IMR-90 (cell line): Measurements from ENCODE around the gene UBASH3A. TPM values are rescaled to one million over a fixed set of nuclear protein-coding genes. Genes with fewer than 3 reads are reported as not detected.

Source experiments
- ATAC-seq: fragments of 200-7000 bp; cut with Tn5 transposase; 2 replicates; pipeline ENCODE4 v1.9.1; 2020; ENCODE audit warnings: low read depth, mild to moderate bottlenecking, moderate library complexity
- BruUV-seq: library from RNA; stranded (reverse); fragments of 400-500 nt; replicated peaks from 2 replicates; lab custom pipeline; 2021; lab: Mats Ljungman, UMichigan
- CTCF ChIA-PET: fragments of 300-600 bp; formaldehyde crosslinking; extraction: SDS; loops from one replicate; lab custom pipeline; 2021; ENCODE audit warnings: antibody characterized with exemption; lab: Yijun Ruan, JAX
- POLR2A ChIA-PET: fragments of 300-600 bp; sonication (Branson Sonifier 250); formaldehyde crosslinking; loops from one replicate; lab custom pipeline; 2022; ENCODE audit warnings: antibody characterized with exemption; ENCODE audit not compliant: unreplicated experiment; lab: Charles Lee
- DNase-seq: peaks from one replicate; pipeline ENCODE4 v3.0.0; 2013
- H2AFZ ChIP-seq: replicated peaks from 2 replicates; pipeline ENCODE3; 2013; ENCODE audit warnings: low read length, mild to moderate bottlenecking; ENCODE audit not compliant: poor library complexity
- H2AK5ac ChIP-seq: 2 replicates; pipeline ENCODE4 v1.6.1; 2013; ENCODE audit warnings: low read depth, low read length, inconsistent platforms
- H2AK9ac ChIP-seq: replicated peaks from 2 replicates; pipeline ENCODE3; 2013; ENCODE audit warnings: mild to moderate bottlenecking, low read depth, low read length, moderate library complexity; ENCODE audit not compliant: poor library complexity
- H2BK120ac ChIP-seq: 2 replicates; pipeline ENCODE4 v1.6.1; 2013; ENCODE audit warnings: low read depth, low read length, inconsistent platforms
- H2BK15ac ChIP-seq: 3 replicates; pipeline ENCODE4 v1.6.1; 2013; ENCODE audit warnings: low read depth, low read length, inconsistent platforms
- H2BK20ac ChIP-seq: 2 replicates; pipeline ENCODE4 v1.6.1; 2013; ENCODE audit warnings: low read depth, mild to moderate bottlenecking, inconsistent platforms, low read length, moderate library complexity
- H2BK5ac ChIP-seq: 2 replicates; pipeline ENCODE4 v1.6.1; 2013; ENCODE audit warnings: mild to moderate bottlenecking, low read depth, low read length, inconsistent platforms; ENCODE audit not compliant: poor library complexity, severe bottlenecking
- H3K14ac ChIP-seq: replicated peaks from 2 replicates; pipeline ENCODE4 v1.6.1; 2013; ENCODE audit warnings: low read depth, low read length, inconsistent platforms
- H3K18ac ChIP-seq: 2 replicates; pipeline ENCODE4 v1.6.1; 2013; ENCODE audit warnings: low read depth, low read length, control low read depth
- H3K23ac ChIP-seq: 2 replicates; pipeline ENCODE4 v1.6.1; 2013; ENCODE audit warnings: low read depth, low read length, inconsistent platforms
- H3K27ac ChIP-seq: 2 replicates; pipeline ENCODE4 v1.5.1; 2013; ENCODE audit warnings: mild to moderate bottlenecking, control low read depth, low read length; ENCODE audit not compliant: insufficient read depth
- H3K27me3 ChIP-seq: 2 replicates; pipeline ENCODE4 v1.6.1; 2013; ENCODE audit warnings: low read length; ENCODE audit not compliant: control insufficient read depth, insufficient read depth
- H3K36me3 ChIP-seq: 2 replicates; pipeline ENCODE4 v1.6.1; 2013; ENCODE audit warnings: low read length, mixed read lengths; ENCODE audit not compliant: control insufficient read depth, insufficient read depth
- H3K4ac ChIP-seq: 2 replicates; pipeline ENCODE4 v1.6.1; 2013; ENCODE audit warnings: low read depth, low read length, inconsistent platforms
- H3K4me1 ChIP-seq: 2 replicates; pipeline ENCODE4 v1.6.1; 2013; ENCODE audit warnings: low read length, mixed read lengths; ENCODE audit not compliant: control insufficient read depth, insufficient read depth
- H3K4me2 ChIP-seq: 2 replicates; pipeline ENCODE4 v1.6.1; 2013; ENCODE audit warnings: low read depth, mild to moderate bottlenecking, control low read depth, low read length, moderate library complexity
- H3K4me3 ChIP-seq: 2 replicates; pipeline ENCODE4 v1.5.1; 2013; ENCODE audit warnings: low read depth, mild to moderate bottlenecking, control low read depth, low read length, moderate library complexity; ENCODE audit not compliant: insufficient read depth
- H3K56ac ChIP-seq: 2 replicates; pipeline ENCODE4 v1.6.1; 2013; ENCODE audit warnings: low read length, inconsistent platforms; ENCODE audit not compliant: insufficient read depth; ENCODE audit errors: extremely low read depth
- H3K79me1 ChIP-seq, 2 experiments: 2 replicates each; pipeline ENCODE4 v1.6.1; 2013; ENCODE audit warnings: low read length in 2 of 2, inconsistent platforms in 1 of 2, low read depth in 1 of 2
- H3K9ac ChIP-seq: 2 replicates; pipeline ENCODE4 v1.6.1; 2013; ENCODE audit warnings: low read depth, low read length, control low read depth
- H3K9me1 ChIP-seq: 2 replicates; pipeline ENCODE4 v1.6.1; 2013; ENCODE audit warnings: low read length, inconsistent platforms; ENCODE audit not compliant: insufficient read depth
- H3K9me3 ChIP-seq: 2 replicates; pipeline ENCODE4 v1.6.1; 2013; ENCODE audit warnings: low read length; ENCODE audit not compliant: control insufficient read depth, insufficient read depth
- H4K20me1 ChIP-seq: 2 replicates; pipeline ENCODE4 v1.6.1; 2013; ENCODE audit warnings: low read length, inconsistent platforms; ENCODE audit not compliant: insufficient read depth
- H4K5ac ChIP-seq: 2 replicates; pipeline ENCODE4 v1.6.1; 2013; ENCODE audit warnings: mild to moderate bottlenecking, low read depth, low read length, control low read depth
- H4K8ac ChIP-seq, 2 experiments: 2 replicates each; pipeline ENCODE4 v1.6.1; 2013; ENCODE audit warnings: low read depth in 2 of 2, low read length in 2 of 2, control low read depth in 1 of 2, inconsistent platforms in 1 of 2
- H4K91ac ChIP-seq: 2 replicates; pipeline ENCODE4 v1.6.1; 2013; ENCODE audit warnings: low read depth, low read length, inconsistent platforms; ENCODE audit not compliant: insufficient read depth
- BHLHE40 ChIP-seq: fragments of 150-350 bp; IDR thresholded peaks from 2 replicates; pipeline ENCODE4 v1.6.1; 2016; ENCODE audit warnings: mild to moderate bottlenecking, low read depth, low read length
- CEBPB ChIP-seq: IDR thresholded peaks from 2 replicates; pipeline ENCODE4 v1.6.1; 2012; ENCODE audit warnings: low read depth, low read length, improper control_type of control experiment
- CHD1 ChIP-seq: IDR thresholded peaks from 2 replicates; pipeline ENCODE4 v1.6.1; 2012; ENCODE audit warnings: low read depth, low read length, improper control_type of control experiment
- CTCF ChIP-seq: conservative IDR thresholded peaks from 2 replicates; pipeline ENCODE4 v1.5.1; 2012; ENCODE audit warnings: mild to moderate bottlenecking, low read depth, low read length, improper control_type of control experiment
- ELK1 ChIP-seq: fragments of 150-350 bp; IDR thresholded peaks from 2 replicates; pipeline ENCODE4 v1.6.1; 2016; ENCODE audit warnings: low read depth, mild to moderate bottlenecking, low read length, moderate library complexity, borderline replicate concordance
- FOS ChIP-seq: fragments of 150-350 bp; IDR thresholded peaks from 2 replicates; pipeline ENCODE4 v1.6.1; 2016; ENCODE audit warnings: low read depth, low read length
- MAFK ChIP-seq: IDR thresholded peaks from 2 replicates; pipeline ENCODE4 v1.6.1; 2012; ENCODE audit warnings: low read depth, low read length, improper control_type of control experiment
- MAZ ChIP-seq: IDR thresholded peaks from 2 replicates; pipeline ENCODE4 v1.6.1; 2012; ENCODE audit warnings: low read depth, mild to moderate bottlenecking, low read length, improper control_type of control experiment, moderate library complexity, borderline replicate concordance
- MXI1 ChIP-seq: IDR thresholded peaks from 2 replicates; pipeline ENCODE4 v1.6.1; 2012; ENCODE audit warnings: low read depth, mild to moderate bottlenecking, low read length, moderate library complexity, borderline replicate concordance
- NFE2L2 ChIP-seq: fragments of 150-350 bp; IDR thresholded peaks from 2 replicates; pipeline ENCODE4 v1.6.1; 2016; ENCODE audit warnings: low read depth, mild to moderate bottlenecking, low read length
- POLR2A ChIP-seq: IDR thresholded peaks from 2 replicates; pipeline ENCODE4 v1.6.1; 2012; ENCODE audit warnings: mild to moderate bottlenecking, low read depth, low read length
- RAD21 ChIP-seq: IDR thresholded peaks from 2 replicates; pipeline ENCODE4 v1.6.1; 2012; ENCODE audit warnings: low read length, improper control_type of control experiment
- RCOR1 ChIP-seq: IDR thresholded peaks from 2 replicates; pipeline ENCODE4 v1.6.1; 2012; ENCODE audit warnings: mild to moderate bottlenecking, low read length, improper control_type of control experiment; ENCODE audit not compliant: insufficient replicate concordance
- RFX5 ChIP-seq: IDR thresholded peaks from 2 replicates; pipeline ENCODE4 v1.8.0; 2012; ENCODE audit warnings: low read depth, mild to moderate bottlenecking, low read length, moderate library complexity
- SMC3 ChIP-seq: fragments of 150-350 bp; IDR thresholded peaks from 2 replicates; pipeline ENCODE4 v1.6.1; 2016; ENCODE audit warnings: low read depth, mild to moderate bottlenecking, antibody characterized with exemption, low read length, moderate library complexity
- USF2 ChIP-seq: fragments of 150-350 bp; IDR thresholded peaks from 2 replicates; pipeline ENCODE4 v1.6.1; 2017; ENCODE audit warnings: mild to moderate bottlenecking, antibody characterized with exemption, low read length, low read depth
- WGBS, 2 experiments: methylation state at CpG; one replicate each; pipeline versions ENCODE4 v1.1.5 to v1.1.7; 2013; ENCODE audit warnings: missing lambda C conversion rate in 2 of 2; ENCODE audit not compliant: insufficient read length in 1 of 2; ENCODE audit errors: extremely low coverage in 2 of 2; 5-methylcytosine and 5-hydroxymethylcytosine counted together
- dilution Hi-C: fragments of 300-500 bp; cut with HindIII; formaldehyde crosslinking; loops from one replicate; pipeline ENCODE4 v1.14.3; 2018; ENCODE audit warnings: low sequenced_read_pairs; ENCODE audit not compliant: unreplicated experiment
- in situ Hi-C: fragments of 300-500 bp; cut with MboI; formaldehyde crosslinking; loops from 3 replicates; pipeline ENCODE4 v1.14.3; 2019; ENCODE audit warnings: low sequenced_read_pairs, inconsistent platforms, mixed read lengths
- intact Hi-C: fragments of 100-400 bp; cut with micrococcal nuclease; formaldehyde crosslinking; loops from 2 replicates; pipeline ENCODE4 v1.10.0; 2022
- polyA plus RNA-seq, 3 experiments: library from polyadenylated mRNA; depleted of rRNA; stranded (reverse); fragments of >200 nt; gene quantifications; 2 replicates each; pipeline ENCODE4 v1.2.3, GENCODE V29; 2012; ENCODE audit warnings: low replicate concordance in 1 of 3
- total RNA-seq: library from RNA; depleted of rRNA; stranded (reverse); fragments of >200 nt; gene quantifications from 2 replicates; pipeline ENCODE4 v1.2.3, GENCODE V29; 2012

Gene UBASH3A
- total and polyA plus RNA-seq, 2 of the 4 experiments (the other 2 are of a cell fraction), result not detected

GRCh38 chr21:42471716-42472330 is 68.1 kb downstream of the UBASH3A start:
- no peak overlapping the region for H2AK9ac ChIP-seq
- H3K4me2 ChIP-seq, result no peak overlapping the region
- H4K8ac ChIP-seq, result no peak overlapping the region
- no peak overlapping the region for H3K27ac ChIP-seq
- H3K27me3 ChIP-seq, result peaks cover 7% of the 10 kb centered on the region
- POLR2A ChIA-PET, result no interaction called here
- no CpG with 5 or more reads among the region's 13 CpGs for WGBS, 2 experiments
- no peak overlapping the region for H3K9ac ChIP-seq
- H3K18ac ChIP-seq, result no peak overlapping the region
- H4K5ac ChIP-seq, result no peak overlapping the region
- H3K4me3 ChIP-seq, result no peak overlapping the region
- H2BK20ac ChIP-seq, result no peak overlapping the region
- H3K4ac ChIP-seq, result no peak overlapping the region
- in situ Hi-C loops, result no loop called here
- H3K4me1 ChIP-seq, result no peaks in the 10 kb centered on the region
- no peaks in the 10 kb centered on the region for H3K36me3 ChIP-seq
- H3K9me1 ChIP-seq, result no peaks in the 10 kb centered on the region
- H2AFZ ChIP-seq, result no peak overlapping the region
- no peaks in the 10 kb centered on the region for H3K79me1 ChIP-seq
- H4K20me1 ChIP-seq, result no peaks in the 10 kb centered on the region
- H2BK15ac ChIP-seq, result no peak overlapping the region
- TF ChIP-seq MAFK (no peak), RFX5 (no peak), RAD21 (no peak), CTCF (no peak), SMC3 (no peak), RCOR1 (no peak), CEBPB (no peak), ELK1 (no peak), MXI1 (no peak), CHD1 (no peak), NFE2L2 (no peak), FOS (no peak), BHLHE40 (no peak), POLR2A (no peak), MAZ (no peak), USF2 (no peak)
- no peak overlapping the region for H2BK5ac ChIP-seq
- no peaks in the 10 kb centered on the region for H3K9me3 ChIP-seq
- H3K14ac ChIP-seq, result no peak overlapping the region
- H3K23ac ChIP-seq, result no peak overlapping the region
- no peak overlapping the region for H4K91ac ChIP-seq
- ATAC-seq, result no peak
- CTCF ChIA-PET, result no interaction called here
- H3K56ac ChIP-seq, result no peak overlapping the region
- H2AK5ac ChIP-seq, result no peak overlapping the region
- dilution Hi-C loops, result no loop called here
- no peak overlapping the region for H2BK120ac ChIP-seq
- intact Hi-C loops, result no loop called here
- DNase-seq, result no peak
- BruUV-seq, result no TSS peak
